Measurements from ENCODE around the gene CHCHD6.

Gene CHCHD6

GRCh38 chr3:126888186-126888760 lies 184.2 kb downstream of the CHCHD6 start:
- no peak overlapping the region for H3K9ac ChIP-seq
- no peaks in the 10 kb centered on the region for H3K9me3 ChIP-seq (ENCODE audit: control insufficient read depth, low read length)
- no peaks in the 10 kb centered on the region for H3K36me3 ChIP-seq (ENCODE audit: control insufficient read depth, insufficient read depth, low read length)
- no peaks in the 10 kb centered on the region for H3K4me1 ChIP-seq
- no peak overlapping the region for H3K27ac ChIP-seq
- no peaks in the 10 kb centered on the region for H3K27me3 ChIP-seq (ENCODE audit: control insufficient read depth, insufficient read depth, low read length)
- TF ChIP-seq CTCF (IDR thresholded peaks at IDR 0.05): no peak
- H2AFZ ChIP-seq: no peak overlapping the region
- no peaks in the 10 kb centered on the region for H3K79me2 ChIP-seq
- H3K4me2 ChIP-seq (ENCODE audit: low read length): no peak overlapping the region
- H3K4me3 ChIP-seq (ENCODE audit: low read depth, low read length): no peak overlapping the region

DNA sequence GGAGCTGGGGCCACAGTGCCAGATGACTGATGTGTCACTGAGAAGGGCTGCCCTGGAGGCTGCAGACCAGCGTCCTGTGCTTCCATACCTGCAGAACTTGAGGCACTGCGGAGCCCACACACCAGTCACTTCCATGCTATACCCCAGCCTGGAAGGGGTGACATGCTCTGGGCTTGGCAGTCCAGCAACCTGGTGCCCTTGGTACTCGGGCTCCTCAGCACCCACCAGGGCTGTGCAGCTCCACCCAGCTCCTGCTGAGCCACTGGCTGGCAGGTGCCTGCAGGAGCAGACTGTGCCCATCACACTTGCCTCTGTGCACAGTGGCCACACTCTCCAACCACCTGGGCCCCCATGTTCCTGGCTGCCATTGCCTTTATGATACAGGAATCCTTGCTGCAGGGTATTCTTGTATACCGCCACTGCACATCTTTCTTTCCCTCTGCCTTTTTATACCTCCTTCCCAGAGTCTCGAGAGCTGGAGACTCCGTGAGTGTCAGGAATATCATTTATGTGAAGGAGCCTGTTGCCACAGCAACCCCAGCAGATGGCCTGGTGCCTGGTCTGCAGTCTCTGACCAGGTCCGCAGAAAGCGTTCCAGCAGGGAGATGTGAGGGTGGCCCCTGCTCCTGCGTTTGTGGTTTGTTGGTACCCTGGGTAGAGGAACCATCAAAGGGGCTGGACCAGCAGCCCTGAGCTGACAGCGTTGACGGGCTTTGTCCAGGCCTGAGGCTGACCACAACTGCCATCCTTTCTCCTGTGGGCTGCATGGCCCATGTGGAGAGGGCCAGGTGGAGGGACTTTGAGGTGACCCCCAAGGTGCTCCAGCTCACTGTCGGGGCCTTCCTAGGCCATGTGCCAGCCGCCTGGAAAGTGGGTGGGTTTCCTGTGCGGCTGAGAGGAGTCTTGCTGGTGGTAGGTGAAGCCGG lies 185.5 kb downstream of the CHCHD6 start:
- no peaks in the 10 kb centered on the region for H3K36me3 ChIP-seq (ENCODE audit: control insufficient read depth, insufficient read depth, low read length)
- H3K27ac ChIP-seq: no peak overlapping the region
- H3K4me2 ChIP-seq (ENCODE audit: low read length): no peak overlapping the region
- H2AFZ ChIP-seq: no peak overlapping the region
- H3K9ac ChIP-seq: no peak overlapping the region
- TF ChIP-seq CTCF (IDR thresholded peaks at IDR 0.05): no peak
- no peak overlapping the region for H3K4me3 ChIP-seq (ENCODE audit: low read depth, low read length)
- no peaks in the 10 kb centered on the region for H3K9me3 ChIP-seq (ENCODE audit: control insufficient read depth, low read length)
- H3K4me1 ChIP-seq: no peaks in the 10 kb centered on the region
- no peaks in the 10 kb centered on the region for H3K27me3 ChIP-seq (ENCODE audit: control insufficient read depth, insufficient read depth, low read length)
- no peaks in the 10 kb centered on the region for H3K79me2 ChIP-seq

- no peak overlapping the region for H3K4me2 ChIP-seq (ENCODE audit: low read length)
- H3K9ac ChIP-seq: no peak overlapping the region
- no peak overlapping the region for H3K4me3 ChIP-seq (ENCODE audit: low read depth, low read length)
- no peaks in the 10 kb centered on the region for H3K36me3 ChIP-seq (ENCODE audit: control insufficient read depth, insufficient read depth, low read length)
- H3K27me3 ChIP-seq (ENCODE audit: control insufficient read depth, insufficient read depth, low read length): no peaks in the 10 kb centered on the region
- H3K9me3 ChIP-seq (ENCODE audit: control insufficient read depth, low read length): no peaks in the 10 kb centered on the region
- H3K27ac ChIP-seq: no peak overlapping the region
- no peaks in the 10 kb centered on the region for H3K79me2 ChIP-seq
- TF ChIP-seq CTCF (IDR thresholded peaks at IDR 0.05): no peak
- no peak overlapping the region for H2AFZ ChIP-seq
- H3K4me1 ChIP-seq: no peaks in the 10 kb centered on the region
These were observed 187.1 kb downstream of the CHCHD6 start for GRCh38 chr3:126891141-126891540.

DNA sequence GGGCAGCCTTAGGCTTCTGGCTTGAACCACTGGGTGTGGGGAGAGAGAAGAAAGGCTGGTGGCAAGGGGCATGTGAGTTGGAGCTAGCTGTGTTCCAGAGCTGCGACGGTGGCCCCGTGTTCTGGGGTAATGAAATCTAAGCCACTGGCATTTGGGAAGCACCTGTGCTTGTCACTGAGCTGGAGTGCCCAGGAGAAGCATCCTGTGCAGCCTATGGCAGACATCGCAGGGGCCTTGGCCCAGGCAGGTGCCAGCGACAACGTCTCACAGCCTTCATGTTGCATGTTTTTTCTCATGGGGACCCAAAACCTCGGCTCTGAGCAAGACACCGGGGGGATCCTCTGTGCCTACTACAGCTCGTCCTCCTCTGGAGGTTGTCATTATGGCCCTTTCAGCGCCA lies 187.8 kb downstream of the CHCHD6 start:
- no peaks in the 10 kb centered on the region for H3K36me3 ChIP-seq (ENCODE audit: control insufficient read depth, insufficient read depth, low read length)
- H3K79me2 ChIP-seq: no peaks in the 10 kb centered on the region
- H3K4me3 ChIP-seq (ENCODE audit: low read depth, low read length): no peak overlapping the region
- no peak overlapping the region for H3K4me2 ChIP-seq (ENCODE audit: low read length)
- H3K27ac ChIP-seq: no peak overlapping the region
- H3K9ac ChIP-seq: no peak overlapping the region
- no peak overlapping the region for H2AFZ ChIP-seq
- H3K9me3 ChIP-seq (ENCODE audit: control insufficient read depth, low read length): no peaks in the 10 kb centered on the region
- no peaks in the 10 kb centered on the region for H3K27me3 ChIP-seq (ENCODE audit: control insufficient read depth, insufficient read depth, low read length)
- no peaks in the 10 kb centered on the region for H3K4me1 ChIP-seq
- TF ChIP-seq CTCF (IDR thresholded peaks at IDR 0.05): no peak
